Measurements from ENCODE around the gene PPFIBP1. TPM values are rescaled to one million over a fixed set of nuclear protein-coding genes. Genes with fewer than 3 reads are reported as not detected.

PPFIBP1 gene
- total RNA-seq, 1 donor from 2014 or later: 117 TPM

DNA sequence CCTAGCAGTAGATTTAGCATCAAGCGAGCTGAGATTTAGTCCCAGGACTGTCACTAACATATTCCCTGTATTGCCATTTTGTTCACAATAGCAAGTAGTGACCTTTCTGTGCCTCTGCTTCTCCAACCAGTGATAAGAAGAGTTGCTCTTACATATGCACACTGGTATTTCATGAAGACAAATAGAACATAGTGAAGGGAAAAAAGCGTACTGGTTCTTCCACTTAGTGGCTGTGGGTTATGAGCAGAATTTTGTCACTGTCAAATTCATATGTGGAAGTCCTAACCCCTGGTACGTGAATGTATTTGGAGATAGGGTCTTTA is 12.3 kb upstream of the PPFIBP1 start:
- Histone ChIP-seq H3K27ac (no peak overlapping the region), H3K27me3 (ENCODE audit: low read depth) (no peaks in the 10 kb centered on the region), H3K36me3 (no peaks in the 10 kb centered on the region), H3K4me3 (no peak overlapping the region), H3K9me3 (no peaks in the 10 kb centered on the region), H3K4me1 (peaks cover 7% of the 10 kb centered on the region)
- ATAC-seq (peak in 1 of 2 donors; percentile 39), DNase-seq (no peak)
- TF ChIP-seq, protein P1, sequence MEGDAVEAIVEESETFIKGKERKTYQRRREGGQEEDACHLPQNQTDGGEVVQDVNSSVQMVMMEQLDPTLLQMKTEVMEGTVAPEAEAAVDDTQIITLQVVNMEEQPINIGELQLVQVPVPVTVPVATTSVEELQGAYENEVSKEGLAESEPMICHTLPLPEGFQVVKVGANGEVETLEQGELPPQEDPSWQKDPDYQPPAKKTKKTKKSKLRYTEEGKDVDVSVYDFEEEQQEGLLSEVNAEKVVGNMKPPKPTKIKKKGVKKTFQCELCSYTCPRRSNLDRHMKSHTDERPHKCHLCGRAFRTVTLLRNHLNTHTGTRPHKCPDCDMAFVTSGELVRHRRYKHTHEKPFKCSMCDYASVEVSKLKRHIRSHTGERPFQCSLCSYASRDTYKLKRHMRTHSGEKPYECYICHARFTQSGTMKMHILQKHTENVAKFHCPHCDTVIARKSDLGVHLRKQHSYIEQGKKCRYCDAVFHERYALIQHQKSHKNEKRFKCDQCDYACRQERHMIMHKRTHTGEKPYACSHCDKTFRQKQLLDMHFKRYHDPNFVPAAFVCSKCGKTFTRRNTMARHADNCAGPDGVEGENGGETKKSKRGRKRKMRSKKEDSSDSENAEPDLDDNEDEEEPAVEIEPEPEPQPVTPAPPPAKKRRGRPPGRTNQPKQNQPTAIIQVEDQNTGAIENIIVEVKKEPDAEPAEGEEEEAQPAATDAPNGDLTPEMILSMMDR (IDR thresholded peaks at IDR 0.05): no peak
- intact Hi-C loops (cut with DNase I): no loop called here

DNA sequence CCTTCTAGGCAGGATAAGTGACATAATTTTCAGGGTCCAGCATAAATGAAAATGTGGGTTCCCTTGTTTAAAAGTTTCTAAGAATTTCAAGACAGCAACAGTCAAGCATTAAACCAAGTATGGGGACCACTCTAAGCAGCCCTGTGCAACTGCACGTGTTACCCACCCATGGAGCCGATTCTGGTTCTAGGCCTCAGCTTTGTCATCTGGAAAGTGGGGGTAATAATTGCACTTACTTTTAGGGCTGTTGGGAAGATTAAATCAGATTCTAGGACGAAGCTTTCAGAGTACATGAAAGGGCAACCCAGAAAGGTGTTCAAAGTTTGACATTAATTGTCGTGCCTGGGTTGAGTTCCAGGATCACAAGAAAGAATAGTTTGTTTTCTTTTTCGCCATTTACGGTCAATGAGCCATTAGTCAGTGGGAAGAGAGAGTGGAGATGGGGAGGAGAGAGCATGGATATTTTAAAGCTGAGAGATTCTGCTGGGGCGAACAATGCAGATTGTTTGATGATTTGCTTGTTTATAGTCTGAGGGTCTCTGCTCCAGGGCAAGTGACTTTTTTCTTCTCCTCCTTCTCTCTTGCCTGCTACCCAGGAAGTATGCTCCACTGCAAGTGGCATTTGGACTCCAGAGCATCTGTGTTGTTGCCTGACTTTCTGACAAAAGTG is 10.7 kb upstream of the PPFIBP1 start:
- Histone ChIP-seq H3K36me3 (no peaks in the 10 kb centered on the region), H3K4me3 (no peak overlapping the region), H3K27me3 (ENCODE audit: low read depth) (no peaks in the 10 kb centered on the region), H3K27ac (no peak overlapping the region), H3K4me1 (peaks cover 7% of the 10 kb centered on the region), H3K9me3 (no peaks in the 10 kb centered on the region)
- TF ChIP-seq, protein P1 (IDR thresholded peaks at IDR 0.05): no peak
- ATAC-seq: no peak
- no peak for DNase-seq
- intact Hi-C loops (cut with DNase I): no loop called here

DNA sequence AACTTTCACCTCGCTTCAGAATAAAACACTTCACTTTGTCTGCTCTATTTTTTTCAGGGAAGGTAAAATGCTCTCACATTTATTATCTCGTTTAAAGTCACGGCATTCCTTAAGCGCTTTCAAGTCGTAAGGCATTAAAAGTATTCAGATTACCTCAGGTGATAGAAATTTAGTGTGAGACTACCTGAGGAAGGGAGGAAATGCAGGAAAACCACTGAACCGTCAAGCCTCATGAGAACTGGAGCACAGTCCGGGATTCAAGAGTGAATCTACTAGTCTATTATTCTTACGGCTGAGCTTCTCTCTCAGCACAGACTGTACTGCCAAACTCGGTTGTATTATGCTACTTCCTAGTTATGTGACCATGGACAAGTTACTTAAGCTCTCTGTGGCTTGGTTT is 8.3 kb upstream of the PPFIBP1 start:
- peaks cover 14% of the 10 kb centered on the region for H3K4me1 ChIP-seq
- TF ChIP-seq, protein P1 (IDR thresholded peaks at IDR 0.05): no peak
- intact Hi-C loops (cut with DNase I): no loop called here
- DNase-seq (no peak), ATAC-seq (peak; percentile 69 to 87)
- no peaks in the 10 kb centered on the region for H3K27me3 ChIP-seq (ENCODE audit: low read depth)
- no peak overlapping the region for H3K4me3 ChIP-seq
- H3K9me3 ChIP-seq: no peaks in the 10 kb centered on the region
- H3K36me3 ChIP-seq: no peaks in the 10 kb centered on the region
- no peak overlapping the region for H3K27ac ChIP-seq

DNA sequence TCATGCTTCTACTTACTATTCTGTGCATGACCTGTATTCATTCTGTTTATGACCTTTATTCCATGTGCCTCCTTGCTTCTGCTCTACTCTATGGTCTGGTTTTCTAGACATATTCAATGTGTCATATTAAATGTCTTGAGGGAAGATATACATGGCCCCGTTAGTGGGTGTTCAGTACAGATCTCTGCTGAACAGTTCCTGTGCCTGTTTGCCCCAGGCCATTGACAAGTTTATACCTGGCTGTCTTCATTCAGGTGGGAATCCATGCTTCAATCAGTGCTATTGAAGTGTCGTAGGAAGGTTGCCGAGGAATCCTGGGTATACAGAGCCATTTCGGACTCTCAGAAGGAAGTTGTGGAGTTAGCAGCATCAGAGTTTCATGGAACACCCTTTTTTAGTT is 7.4 kb upstream of the PPFIBP1 start:
- Histone ChIP-seq H3K4me1 (peaks cover 16% of the 10 kb centered on the region), H3K36me3 (no peaks in the 10 kb centered on the region), H3K9me3 (no peaks in the 10 kb centered on the region), H3K27ac (no peak overlapping the region), H3K4me3 (no peak overlapping the region), H3K27me3 (ENCODE audit: low read depth) (no peaks in the 10 kb centered on the region)
- no peak for ATAC-seq
- intact Hi-C loops (cut with DNase I): no loop called here
- DNase-seq: no peak
- TF ChIP-seq, protein P1 (IDR thresholded peaks at IDR 0.05): no peak

DNA sequence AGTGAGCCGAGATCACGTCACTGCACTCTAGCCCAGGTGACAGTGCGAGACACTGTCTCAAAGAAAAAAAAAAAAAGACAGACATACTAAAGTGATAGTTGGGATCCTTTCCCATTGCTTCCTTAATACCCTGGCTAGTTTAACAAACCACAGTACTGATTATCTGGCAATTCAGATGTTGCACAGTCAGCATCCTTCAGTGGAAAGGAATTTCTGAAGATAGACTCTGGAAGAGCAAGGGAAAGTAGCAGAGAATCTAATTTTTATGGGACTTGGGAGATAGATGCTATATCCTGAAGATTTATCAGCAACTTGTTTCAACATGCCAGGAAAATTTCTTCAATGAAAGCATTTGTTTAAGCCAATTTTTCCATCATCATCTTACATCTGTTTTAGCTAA is 6.5 kb upstream of the PPFIBP1 start:
- Histone ChIP-seq H3K36me3 (no peaks in the 10 kb centered on the region), H3K27me3 (ENCODE audit: low read depth) (no peaks in the 10 kb centered on the region), H3K4me3 (no peak overlapping the region), H3K4me1 (peaks cover 17% of the 10 kb centered on the region), H3K9me3 (no peaks in the 10 kb centered on the region), H3K27ac (no peak overlapping the region)
- DNase-seq (no peak), ATAC-seq (no peak)
- intact Hi-C loops (cut with DNase I): no loop called here
- TF ChIP-seq, protein P1 (IDR thresholded peaks at IDR 0.05): no peak

All from lower lobe of right lung (tissue), 2 donors.